Pancreas (tissue), 10 donors: ENCODE data around the gene PTPRO. TPM values are rescaled to one million over a fixed set of nuclear protein-coding genes. Genes with fewer than 3 reads are reported as not detected.

Source experiments
- ATAC-seq, 4 donors: fragments of 200-7000 bp; cut with Tn5 transposase; one replicate each; pipeline versions ENCODE4 v1.8.0 to v1.9.1; 2020; ENCODE audit warnings: mild to moderate bottlenecking in 4 of 4, moderate library complexity in 4 of 4
- DNase-seq, 6 donors: peaks; one replicate each; pipeline ENCODE4 v3.0.0-alpha.2; 2020
- FAIRE-seq: peaks from 2 replicates; lab custom pipeline; 2012; peaks lifted over from hg19 to GRCh38; lab: Jason Lieb, UNC
- H3K27ac ChIP-seq, 4 donors: fragments of 200-600 bp; sonication (generic); 1 replicate in 3 of 4; 2 replicates in 1 of 4; pipeline versions ENCODE4 v1.5.0 to v1.8.0; 2020
- H3K27me3 ChIP-seq, 4 donors: fragments of 200-600 bp; one replicate each; pipeline ENCODE4 v1.8.0; 2021
- H3K36me3 ChIP-seq, 3 donors: fragments of 200-600 bp; sonication (generic) in 1 of 3; one replicate each; pipeline versions ENCODE4 v1.5.0 to v1.8.0; 2020 to 2021
- H3K4me1 ChIP-seq, 3 donors: fragments of 200-600 bp; one replicate each; pipeline ENCODE4 v1.8.0; 2021
- H3K4me3 ChIP-seq, 4 donors: fragments of 200-600 bp; sonication (generic) in 2 of 4; one replicate each; pipeline versions ENCODE4 v1.5.0 to v1.8.0; 2020 to 2021
- H3K9me3 ChIP-seq, 4 donors: fragments of 200-600 bp; one replicate each; pipeline ENCODE4 v1.8.0; 2021
- CTCF ChIP-seq, 4 donors: fragments of 200-600 bp; sonication (generic) in 3 of 4; IDR thresholded peaks; one replicate each; pipeline versions ENCODE4 v1.5.0 to v1.8.0; 2021; ENCODE audit warnings: antibody characterized with exemption in 4 of 4
- WGBS, 2 donors: extraction: QIAGEN DNeasy Blood & Tissue Kit; methylation state at CpG; one replicate each; pipeline ENCODE4 v1.1.7; 2013; 5-methylcytosine and 5-hydroxymethylcytosine counted together
- intact Hi-C, 3 donors: fragments of 100-400 bp; cut with DNase I; formaldehyde crosslinking; loops; one replicate each; pipeline versions ENCODE4 v1.11.1 to v1.14.2; 2022
- polyA plus RNA-seq, 2 donors: library from polyadenylated mRNA; stranded (reverse); fragments of 200-250 nt; gene quantifications; one replicate each; pipeline ENCODE4 v1.2.3, GENCODE V29; 2013
- total RNA-seq, 6 donors: library from RNA; stranded (reverse); fragmentation: NEBNext Ultra II Directional in 4 of 6; extraction: Animal tissue kit (Norgen Biotek cat#: 25700) in 4 of 6; gene quantifications; one replicate each; pipeline versions ENCODE4 v1.2.1 to v1.2.4, GENCODE V29; 2021 to 2023
- donor health status: healthy with polysubstance abuse.
- donor health status: DM: no; HTN: no; CAD: no; lungs with moderate emphysema.
- donor health status: DM: no; HTN: no; CAD: no.
- donor health status: control.
- donor health status: control.
- donor health status: Bipolar disorder and iron deficiency.
- donor health status: DM: yes; HTN: yes; CAD: no.
- donor health status: DM: no; HTN: no; CAD: no.
- donor health status: DM: no; HTN: no; CAD: no.
- donor health status: DM: yes; HTN: yes; CAD: no.

The PTPRO gene
- total and polyA plus RNA-seq, 8 donors: 0.11 to 2.6 (median 0.31) TPM; not detected in 1

GRCh38 chr12:15646581-15646980 is 324.3 kb downstream of the PTPRO start:
- Histone ChIP-seq H3K9me3 (no peaks in the 10 kb centered on the region), H3K36me3 (peaks cover 0 to 8% (median 0%) of the 10 kb centered on the region in 3 donors), H3K27ac (no peak overlapping the region), H3K4me3 (no peak overlapping the region), H3K4me1 (no peaks in the 10 kb centered on the region), H3K27me3 (no peaks in the 10 kb centered on the region)
- intact Hi-C loops: no loop called here
- FAIRE-seq: no peak
- no peak for TF ChIP-seq CTCF (IDR thresholded peaks at IDR 0.05)
- WGBS, 2 donors: 0% methylated on average over 1 of the region's 1 CpG
- no peak for DNase-seq
- no peak for ATAC-seq

Other genes starting within 250 kb of the PTPRO start
- 10 to 100 TPM in 1 of 6 donors, 1 to 10 TPM in 5; 2.0 to 10.4 (median 5.2) TPM for gene RERG, start 101.1 kb upstream of the PTPRO start, total RNA-seq
- 1 to 10 TPM; 6.4 to 6.7 TPM for gene RERG, start 101.1 kb upstream of the PTPRO start, polyA plus RNA-seq